GM21515 (cell line): ENCODE measurements around the gene DNAJB13.
"Not testable (repeated sequence)": the region's sequence is repeated elsewhere in the genome, so short reads cannot be mapped to it uniquely, and the experiment has no call there.

Source experiments
- ATAC-seq: cut with Tn5 transposase; IDR thresholded peaks from one replicate; pipeline ENCODE4 v1.9.1; 2021; ENCODE audit not compliant: unreplicated experiment

The DNAJB13 gene, protein sequence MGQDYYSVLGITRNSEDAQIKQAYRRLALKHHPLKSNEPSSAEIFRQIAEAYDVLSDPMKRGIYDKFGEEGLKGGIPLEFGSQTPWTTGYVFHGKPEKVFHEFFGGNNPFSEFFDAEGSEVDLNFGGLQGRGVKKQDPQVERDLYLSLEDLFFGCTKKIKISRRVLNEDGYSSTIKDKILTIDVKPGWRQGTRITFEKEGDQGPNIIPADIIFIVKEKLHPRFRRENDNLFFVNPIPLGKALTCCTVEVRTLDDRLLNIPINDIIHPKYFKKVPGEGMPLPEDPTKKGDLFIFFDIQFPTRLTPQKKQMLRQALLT

DNA sequence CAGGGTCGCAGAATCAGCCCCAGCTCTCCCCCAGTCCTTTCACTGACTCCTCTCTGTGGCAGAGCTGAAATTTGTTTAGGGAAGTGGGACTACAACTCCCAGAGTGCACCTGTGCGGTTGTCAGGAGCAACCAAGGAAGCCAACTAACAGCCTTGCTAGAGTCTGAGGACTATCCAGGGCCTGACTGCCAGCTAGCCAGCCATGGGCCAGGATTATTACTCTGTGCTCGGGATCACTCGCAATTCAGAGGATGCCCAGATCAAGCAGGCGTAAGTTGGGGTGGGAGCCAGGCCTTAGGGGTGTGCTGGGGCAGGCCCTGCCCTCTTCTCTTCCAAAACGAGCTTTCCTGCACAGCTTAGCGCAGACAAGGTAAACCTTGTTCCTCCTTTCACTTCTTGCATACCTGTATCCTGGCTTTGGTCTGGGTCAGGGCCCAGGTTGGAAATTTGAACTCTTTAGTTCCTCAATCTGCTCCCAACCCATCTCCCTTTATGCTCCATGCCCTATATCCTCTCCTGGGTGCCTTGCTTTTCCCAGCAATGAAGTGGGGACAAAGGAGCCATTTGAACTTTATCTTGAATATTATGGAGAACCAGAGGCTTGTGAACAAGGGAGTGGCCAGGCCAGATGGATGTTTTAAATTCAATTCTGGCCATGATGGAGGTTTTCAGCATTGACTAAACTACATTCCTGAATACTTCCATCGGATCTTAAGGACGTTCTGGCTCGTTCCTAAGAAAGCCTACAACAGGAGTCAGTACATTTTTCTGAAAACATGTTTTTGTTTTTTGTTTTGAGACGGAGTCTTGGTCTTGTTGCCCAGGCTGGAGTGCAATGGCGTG, at the start of gene DNAJB13:
Gene DNAJB13 (plus strand): TSS at position 158 of the 842 bp plus-strand sequence. CDS start 44 bp downstream, at position 202.
- ATAC-seq, result no peak

DNA sequence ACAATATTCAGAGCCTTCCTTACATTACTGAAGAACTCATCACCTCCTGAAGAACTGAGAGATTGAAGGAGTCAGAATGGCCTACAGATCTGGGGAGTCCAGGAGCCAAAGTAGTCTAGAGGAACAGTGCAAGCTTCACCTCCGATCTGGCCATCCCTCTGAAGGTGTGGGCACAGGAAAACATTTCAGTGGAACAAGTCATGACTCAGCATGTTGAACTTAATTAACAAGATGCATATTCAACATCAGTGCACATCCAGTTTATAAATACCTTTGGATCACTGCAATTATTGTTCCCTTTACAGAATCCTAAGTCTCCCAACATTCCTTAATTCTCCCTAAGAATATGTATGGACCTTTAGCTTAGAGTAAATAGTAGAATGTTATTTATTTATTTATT, 48.5 kb upstream of the DNAJB13 start:
- no peak for ATAC-seq

DNA sequence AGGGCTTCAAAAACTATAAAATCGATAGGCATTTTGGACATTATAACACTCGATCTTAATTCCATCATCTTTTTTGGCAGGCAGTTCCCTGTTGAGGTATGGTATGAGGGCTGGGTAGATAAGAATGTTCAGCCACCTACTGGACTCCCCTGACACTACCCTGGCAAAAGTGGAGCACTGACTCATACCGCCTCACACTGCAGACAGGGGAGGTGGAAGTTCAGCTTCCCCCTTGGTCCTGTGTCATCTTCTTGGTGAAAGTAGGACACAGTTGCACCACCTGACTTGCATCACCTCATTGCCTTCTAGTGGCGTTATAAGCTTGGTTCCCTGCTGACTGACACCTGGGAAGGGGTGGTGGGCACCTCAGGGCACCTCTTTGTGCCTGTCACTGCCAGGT, 43.6 kb upstream of the DNAJB13 start:
- no peak for ATAC-seq

DNA sequence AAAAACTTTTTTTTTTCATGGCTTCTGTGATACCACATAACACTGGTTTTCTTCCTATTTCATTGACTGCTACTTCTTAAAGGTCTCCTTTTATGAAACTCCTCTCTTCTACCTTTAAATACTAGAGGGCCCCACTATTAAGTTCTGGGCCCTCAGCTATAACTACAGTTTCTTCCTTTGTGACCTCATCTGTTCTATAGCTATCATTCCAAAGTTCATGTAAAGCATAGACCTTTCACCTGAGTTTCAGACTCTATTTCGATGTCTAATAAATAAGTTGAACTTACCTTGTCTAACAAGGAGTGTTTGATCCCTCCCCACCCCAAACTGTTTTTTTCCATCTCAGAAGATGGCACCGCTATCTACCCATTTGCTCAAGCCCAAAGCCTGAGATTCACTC, 38.8 kb upstream of the DNAJB13 start:
- ATAC-seq, result no peak

DNA sequence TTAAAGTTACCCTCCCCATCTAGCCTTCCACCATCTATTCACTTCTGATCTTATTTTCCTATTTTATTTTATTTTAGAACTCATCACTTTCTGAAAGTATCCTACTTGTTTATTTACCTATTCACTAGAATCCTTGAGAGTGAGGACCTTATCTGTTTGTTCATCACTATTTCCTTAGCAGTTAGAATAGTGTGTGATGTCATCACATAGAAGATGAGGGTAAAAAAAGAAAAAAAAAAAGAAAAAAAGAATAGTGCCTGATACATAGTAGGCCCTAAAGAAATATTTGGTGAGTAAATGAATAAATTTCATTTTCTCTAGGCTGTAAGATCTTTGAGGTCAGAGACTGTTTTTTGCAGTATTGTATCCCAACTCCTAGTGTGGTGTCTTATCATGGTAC, 37.4 kb upstream of the DNAJB13 start:
- ATAC-seq, result no peak

DNA sequence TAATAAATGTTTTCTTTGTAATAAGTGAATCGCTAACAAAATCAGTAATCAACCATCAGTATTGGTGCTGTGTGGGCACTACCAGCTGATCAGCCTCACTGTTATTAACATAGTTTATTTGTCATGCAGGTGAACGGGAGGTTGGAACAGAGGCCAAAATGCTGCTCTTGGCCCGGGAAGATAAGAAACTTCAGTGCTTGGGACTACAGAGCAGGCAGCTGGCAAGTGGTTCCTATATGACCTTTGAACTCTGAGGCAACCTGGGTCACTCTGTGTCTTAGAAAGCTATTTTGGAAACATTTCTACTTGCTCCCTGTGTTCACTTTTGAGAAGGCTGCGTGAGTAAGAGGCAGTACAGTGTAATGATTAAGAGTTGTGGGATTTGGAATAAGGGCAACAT, 36.5 kb upstream of the DNAJB13 start:
- no peak for ATAC-seq

DNA sequence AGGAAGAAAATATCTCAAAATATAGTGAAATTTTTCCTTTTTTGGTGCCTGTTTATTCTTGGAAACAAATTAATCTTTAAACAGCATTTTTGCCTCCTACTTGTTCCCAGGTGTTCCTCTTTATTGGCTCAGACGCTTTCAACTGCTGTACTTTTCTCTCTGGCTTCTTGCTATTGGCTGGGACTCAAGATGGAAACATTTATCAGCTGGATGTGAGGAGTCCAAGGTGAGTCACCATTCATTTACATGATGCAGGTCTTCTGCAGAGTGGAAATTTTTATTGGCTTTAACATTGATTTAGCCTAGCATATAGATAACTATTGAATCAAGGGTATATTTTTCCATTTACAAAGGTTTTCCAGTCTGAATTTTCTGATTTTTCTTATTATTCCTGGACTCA, 34.4 kb upstream of the DNAJB13 start:
- ATAC-seq, result no peak

DNA sequence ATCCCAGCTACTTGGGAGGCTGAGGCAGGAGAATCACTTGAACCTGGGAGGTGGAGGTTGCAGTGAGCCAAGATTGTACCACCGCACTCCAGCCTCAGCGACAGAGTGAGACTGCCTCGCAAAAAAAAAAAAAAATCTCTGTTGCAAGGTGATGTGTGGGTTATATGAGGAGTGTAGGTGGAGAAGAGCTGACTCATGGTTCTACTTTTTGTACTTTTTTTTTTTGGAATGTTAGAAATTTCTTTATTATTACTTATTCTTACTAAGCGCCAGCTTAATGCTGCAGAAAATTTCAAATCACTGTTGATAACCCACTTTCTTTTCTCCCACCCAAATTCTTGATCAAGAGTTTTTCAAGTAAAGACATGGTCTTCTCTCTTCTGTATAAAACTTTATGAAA, 29.6 kb upstream of the DNAJB13 start:
- no peak for ATAC-seq

DNA sequence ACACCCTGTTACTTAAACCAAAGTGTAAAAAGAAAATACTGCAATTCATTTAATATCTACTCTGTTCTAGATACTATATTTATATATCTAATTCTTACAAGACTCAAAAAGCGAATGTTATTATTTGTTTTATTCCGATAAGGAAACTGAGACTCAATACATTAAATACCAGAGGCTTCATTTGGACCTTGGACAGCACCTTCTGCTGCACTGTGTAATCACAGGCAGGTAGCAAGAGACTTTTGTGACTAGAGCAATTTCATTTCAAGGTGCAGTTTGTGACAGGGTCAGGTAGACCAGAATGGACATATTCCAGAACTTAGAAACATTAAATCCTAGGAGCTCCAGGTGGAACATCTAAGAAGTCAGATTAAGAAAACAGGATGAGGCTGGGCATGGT, 21.4 kb upstream of the DNAJB13 start:
- ATAC-seq, result no peak

DNA sequence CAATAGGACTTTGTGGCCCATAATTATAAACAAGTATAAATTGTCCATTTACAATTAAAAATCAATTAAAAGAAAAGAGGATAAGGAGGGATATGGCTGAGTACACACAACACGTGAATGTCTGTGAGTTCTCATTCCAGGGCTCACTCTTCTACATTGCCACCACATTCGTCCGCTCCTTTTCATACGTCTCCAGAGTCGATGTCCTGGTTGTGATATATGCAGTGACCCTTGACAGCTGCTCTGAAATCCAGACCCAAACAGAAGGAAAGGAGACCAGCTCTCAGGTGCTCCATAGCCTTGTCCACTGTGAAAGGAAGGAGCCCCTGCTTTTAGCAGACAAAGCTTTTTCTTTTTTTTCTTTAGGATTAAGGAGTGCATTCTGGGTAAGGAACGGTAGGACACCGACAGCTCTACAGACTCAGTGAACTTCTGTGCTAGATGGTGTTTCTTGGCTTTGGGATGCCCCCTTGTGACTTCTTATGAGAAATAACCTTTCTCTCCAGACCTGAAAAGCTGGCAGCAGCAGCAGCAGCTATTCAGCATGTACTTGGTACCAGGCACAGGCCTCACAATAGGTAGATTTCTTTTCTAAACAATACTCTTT, 19.7 kb upstream of the DNAJB13 start:
- ATAC-seq, result no peak

DNA sequence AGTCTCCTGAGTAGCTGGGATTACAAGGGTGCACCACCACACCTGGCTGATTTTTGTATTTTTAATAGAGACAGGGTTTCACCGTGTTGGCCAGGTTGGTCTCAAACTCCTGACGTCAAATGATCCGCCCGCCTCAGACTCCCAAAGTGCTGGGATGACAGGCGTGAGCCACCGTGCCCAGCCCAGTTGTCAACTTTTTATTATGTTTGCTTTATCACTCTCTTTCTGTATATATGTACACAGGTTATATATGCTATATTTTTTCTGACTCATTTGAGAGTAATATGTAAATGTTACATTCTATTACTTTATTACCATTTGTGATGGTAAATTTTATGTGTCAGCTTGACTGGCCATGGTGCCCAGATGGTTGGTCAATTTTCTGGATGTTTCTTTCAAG, 18.9 kb upstream of the DNAJB13 start:
- ATAC-seq, result no peak

DNA sequence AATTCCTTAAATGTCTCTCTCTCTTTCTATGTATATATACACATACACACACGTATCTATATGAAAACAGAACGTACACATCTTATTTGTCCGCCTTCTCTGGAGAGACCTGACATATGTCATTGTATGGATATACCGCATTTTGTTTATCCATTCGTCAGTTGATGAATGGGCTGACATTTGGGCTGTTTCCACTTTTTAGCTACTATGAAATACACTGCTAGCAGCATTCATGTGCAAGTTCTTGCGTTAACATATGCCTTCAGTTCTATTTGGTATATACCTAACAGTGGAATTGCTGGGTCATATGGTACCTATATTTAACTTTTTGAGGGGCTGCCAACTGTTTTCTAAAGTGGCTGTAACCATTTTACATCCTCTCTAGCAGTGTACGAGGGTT, 18.0 kb upstream of the DNAJB13 start:
- ATAC-seq, result no peak

DNA sequence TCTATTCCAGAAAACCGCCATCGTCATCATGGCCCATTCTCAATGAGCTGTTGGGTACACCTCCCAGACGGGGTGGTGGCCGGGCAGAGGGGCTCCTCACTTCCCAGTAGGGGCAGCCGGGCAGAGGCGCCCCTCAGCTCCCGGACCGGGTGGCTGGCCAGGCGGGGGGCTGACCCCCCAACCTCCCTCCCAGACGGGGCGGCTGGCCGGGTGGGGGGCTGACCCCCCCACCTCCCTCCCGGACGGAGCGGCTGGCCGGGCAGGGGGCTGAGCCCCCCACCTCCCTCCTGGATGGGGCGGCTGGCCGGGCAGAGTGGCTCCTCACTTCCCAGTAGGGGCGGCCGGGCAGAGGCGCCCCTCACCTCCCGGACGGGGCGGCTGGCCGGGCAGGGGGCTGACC, 14.8 kb upstream of the DNAJB13 start:
- not testable (repeated sequence) for ATAC-seq

DNA sequence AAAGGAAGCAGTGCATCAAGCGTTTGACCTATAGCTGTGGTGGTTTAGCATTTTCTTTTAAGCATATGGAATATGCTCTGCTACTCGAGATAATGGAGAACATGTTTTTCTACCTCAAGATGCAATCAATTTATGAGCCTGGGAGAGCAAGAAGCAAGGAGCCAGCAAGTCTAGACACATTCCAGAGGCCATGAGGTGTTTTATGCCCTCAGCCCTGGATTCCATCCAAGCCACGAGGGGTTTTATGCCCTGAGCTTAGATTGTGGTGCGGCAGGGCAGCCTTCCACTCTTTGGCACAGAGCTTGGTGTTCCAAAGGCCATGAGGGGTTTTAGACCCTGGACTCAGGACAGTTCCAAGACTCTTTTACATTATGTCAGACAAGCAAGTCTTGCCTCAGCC, 11.7 kb upstream of the DNAJB13 start:
- ATAC-seq, result no peak

DNA sequence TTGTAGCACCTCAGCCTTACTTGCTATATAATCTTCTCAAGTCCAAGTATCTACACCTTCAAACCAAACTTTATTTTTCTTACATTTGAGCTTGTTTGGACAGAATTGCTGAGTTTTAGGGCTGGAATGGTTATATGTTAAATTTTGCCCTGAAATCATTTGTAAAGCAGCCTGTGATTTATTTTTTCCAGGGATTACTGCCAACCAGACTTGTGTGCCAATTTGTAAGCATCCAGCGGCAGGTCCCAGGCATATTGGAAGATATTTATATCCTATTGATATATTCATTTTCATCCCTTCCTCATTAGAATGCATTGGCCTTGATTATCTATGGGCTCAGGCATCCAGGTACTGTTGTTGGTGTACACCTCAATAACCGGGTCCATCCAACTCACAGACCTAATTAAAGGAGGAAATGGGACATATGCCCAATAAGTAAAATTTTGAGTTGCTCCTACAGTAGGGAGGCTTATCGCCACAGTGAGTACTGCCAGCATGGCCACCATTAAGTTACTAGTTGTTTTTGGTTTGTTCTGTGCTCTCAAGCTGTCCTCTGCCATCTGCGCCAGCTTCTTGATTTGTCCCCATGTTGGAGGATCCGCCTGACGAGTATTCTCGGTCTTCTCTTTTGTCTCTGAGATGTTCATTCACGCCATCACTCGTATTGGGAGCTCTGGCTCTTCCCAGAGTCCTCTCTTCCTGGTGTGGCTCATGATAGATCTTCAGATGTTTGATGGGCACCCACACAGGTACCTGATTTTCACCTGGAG, 9.8 kb upstream of the DNAJB13 start:
- no peak for ATAC-seq

DNA sequence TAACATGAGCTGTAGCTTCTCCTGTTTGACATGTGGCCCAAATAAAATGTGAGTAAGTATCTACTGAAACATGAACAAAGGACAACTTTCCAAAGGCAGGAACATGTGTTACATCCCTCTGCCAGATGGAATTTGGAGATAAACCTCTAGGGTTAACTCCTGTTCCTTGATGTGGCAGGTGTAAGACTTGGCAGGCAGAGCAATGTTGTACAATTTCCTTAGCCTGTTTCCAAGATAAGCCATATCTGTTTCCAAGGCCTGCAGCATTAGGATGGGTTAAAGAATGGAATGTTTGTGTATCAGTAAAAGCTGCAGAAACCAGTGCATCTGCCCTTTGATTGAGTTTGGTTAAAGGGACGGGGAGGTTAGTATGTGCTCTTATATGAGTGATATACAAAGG, 8.8 kb upstream of the DNAJB13 start:
- ATAC-seq, result no peak

DNA sequence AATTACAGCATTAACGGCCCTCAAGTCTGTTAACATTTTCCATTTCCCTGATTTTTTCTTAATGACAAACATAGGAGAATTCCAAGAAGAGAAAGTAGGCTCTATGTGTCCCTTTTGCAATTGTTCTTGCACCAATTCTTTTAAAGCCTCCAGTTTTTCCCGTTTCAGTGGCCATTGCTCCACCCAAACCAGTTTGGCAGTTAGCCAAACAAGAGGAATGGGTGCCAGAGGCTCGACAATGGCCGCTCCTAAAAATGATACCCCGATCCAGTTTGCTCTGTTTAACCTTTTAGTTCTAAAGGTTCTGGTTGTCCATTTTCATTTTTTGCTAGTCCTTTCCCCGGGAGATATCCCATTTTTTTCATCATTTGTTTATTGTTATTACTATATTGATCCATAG, 6.7 kb upstream of the DNAJB13 start:
- ATAC-seq, result no peak

DNA sequence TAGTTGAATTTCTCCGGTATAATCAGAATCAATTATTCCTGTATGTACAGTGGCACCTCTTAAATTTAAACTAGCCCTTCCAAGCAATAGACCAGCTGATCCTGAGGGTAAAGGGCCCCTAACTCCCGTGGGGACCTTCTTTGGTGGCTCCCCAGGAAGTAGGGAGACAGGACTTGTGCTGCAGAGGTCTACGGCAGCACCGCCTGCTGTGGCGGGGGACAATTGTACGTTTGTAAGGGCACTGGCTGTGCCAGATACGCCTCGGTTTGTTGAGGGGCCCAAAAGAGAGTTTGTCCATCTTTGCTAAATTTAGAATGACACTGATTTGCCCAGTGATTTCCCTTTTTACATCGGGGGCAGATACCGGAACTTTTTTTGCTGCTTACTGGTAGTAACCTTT, 5.9 kb upstream of the DNAJB13 start:
- no peak for ATAC-seq

DNA sequence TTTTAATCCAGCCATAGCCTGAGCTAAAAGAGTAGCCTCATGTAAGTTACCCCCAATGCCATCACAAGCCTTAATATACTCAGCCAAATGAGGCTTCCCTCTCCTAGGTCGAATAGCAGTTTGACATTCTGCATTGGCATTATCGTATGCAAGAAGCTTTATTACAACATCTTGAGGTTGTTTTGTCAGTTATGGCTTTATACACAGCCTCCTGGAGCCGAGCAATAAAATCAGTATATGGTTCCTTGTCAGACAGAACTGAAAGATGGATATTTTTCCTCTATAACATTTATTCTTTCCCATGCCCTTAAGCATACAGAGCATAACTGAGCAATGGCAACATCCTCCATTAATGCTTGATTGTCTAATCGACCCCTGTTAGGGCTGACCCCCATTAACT, 5.4 kb upstream of the DNAJB13 start:
- no peak for ATAC-seq

DNA sequence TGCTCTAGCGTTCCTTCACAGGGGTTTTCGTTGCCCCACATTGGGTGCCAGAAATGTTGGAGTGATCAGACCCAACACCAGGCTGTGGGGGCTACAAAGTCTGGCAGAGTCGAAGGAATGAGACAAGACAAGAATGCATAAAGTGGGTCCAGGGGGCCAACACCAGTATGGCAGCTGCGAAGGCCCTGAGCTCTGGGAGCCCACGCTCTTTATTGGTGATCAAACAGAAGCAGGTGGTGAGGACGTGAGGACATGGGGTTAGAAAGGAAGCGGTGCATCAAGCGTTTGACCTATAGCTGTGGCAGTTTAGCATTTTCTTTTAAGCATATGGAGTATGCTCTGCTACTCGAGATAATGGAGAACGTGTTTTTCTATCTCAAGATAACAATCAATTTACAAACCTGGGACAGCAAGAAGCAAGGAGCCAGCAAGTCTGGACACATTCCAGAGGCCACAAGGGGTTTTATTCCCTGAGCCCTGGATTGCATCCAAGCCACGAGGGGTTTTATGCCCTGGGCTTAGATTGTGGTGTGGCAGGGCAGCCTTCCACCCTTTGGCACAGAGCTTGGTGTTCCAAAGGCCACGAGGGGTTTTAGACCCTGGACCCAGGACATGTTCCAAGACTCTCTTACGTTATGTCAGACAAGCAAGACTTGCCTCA, 3.9 kb upstream of the DNAJB13 start:
- no peak for ATAC-seq

DNA sequence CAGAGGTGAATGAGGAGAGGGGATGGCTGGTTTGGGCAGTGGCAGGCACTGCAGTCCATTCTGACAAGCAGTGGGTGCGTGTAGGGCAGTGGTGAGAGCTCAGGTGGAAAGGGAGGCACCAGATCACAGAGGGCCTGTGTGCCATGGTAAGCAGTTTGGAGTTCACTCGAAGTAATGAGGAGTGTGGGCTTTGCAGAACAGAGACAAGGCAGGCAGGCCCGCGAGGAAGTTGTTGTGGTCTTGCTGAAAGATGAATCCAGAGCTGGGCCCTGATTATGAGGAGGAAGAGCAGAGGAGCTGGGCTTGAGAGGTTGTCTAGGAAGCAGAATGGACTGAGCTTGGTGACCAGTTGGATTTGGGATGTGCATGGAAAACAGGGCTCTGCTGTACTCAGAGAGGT, 1.6 kb upstream of the DNAJB13 start:
- ATAC-seq, result no peak
